ENCODE results near the gene PTPRA. TPM values are rescaled to one million over a fixed set of nuclear protein-coding genes. Genes with fewer than 3 reads are reported as not detected.

PTPRA gene
- total and polyA plus RNA-seq, 2 of the 4 experiments (the other 2 are of a cell fraction): 35.0 to 50.0 TPM

DNA sequence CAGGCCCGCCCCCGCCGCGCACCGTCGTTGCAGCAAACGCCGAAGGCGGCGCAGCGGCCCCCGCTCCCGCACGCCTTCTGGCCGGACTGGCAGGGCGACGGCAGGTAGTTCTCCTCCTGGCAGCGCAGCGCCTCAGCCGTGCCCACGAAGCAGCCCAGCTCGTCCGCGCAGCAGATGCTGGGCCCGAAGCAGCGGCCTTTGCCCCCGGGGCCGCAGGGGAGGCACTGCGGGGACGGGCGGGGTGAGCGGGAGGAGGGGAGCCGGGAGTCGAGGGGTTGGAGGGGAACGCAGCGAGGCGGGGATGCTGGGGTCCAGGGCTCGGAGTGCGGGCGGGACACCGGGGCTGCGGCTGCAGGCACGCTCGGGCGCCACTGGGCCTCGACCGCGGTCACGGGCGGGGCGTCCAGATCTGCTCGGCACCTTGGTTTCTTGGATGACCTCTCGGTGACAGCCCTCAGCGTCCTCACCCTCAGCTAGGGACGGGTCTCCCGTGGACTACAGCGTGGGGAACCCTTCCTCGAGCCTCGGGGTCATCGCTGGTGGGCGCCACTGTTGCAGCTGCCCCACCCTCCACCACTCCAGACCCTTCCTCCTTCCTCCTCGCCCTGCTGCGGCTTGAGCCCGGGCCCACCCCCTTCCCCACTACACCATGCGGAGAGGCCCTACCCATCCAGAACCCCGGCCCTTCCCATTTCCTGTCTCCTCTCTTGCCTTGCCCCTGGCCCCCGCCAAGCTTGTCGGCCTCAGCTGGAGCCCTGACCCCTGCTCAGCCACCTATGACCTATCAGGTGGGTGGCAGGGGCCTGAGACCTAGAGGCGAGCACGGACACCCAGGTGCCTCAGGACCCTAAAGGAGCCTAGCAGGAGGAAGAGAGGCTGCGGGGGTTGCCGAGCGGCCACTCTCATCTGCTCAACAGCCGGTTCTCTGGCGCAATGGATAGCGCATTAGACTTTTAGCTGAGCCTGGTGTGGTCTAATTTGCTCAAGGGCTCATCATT is 210.0 kb downstream of the PTPRA start (continued):
- TF ChIP-seq, protein P1, sequence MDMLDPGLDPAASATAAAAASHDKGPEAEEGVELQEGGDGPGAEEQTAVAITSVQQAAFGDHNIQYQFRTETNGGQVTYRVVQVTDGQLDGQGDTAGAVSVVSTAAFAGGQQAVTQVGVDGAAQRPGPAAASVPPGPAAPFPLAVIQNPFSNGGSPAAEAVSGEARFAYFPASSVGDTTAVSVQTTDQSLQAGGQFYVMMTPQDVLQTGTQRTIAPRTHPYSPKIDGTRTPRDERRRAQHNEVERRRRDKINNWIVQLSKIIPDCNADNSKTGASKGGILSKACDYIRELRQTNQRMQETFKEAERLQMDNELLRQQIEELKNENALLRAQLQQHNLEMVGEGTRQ (IDR thresholded peaks at IDR 0.05; ENCODE audit: low read depth, low read length): no peak
- no peak for TF ChIP-seq RFX5 (IDR thresholded peaks at IDR 0.05; ENCODE audit: low read depth, low read length)

All from IMR-90 (cell line).